ENCODE data around the gene VAV2. TPM values are rescaled to one million over a fixed set of nuclear protein-coding genes. Genes with fewer than 3 reads are reported as not detected.
A peak's percentile ranks its signal among the peaks of the same experiment; 100 is the strongest.

VAV2 gene
- total and polyA plus RNA-seq, 7 donors, result 3.8 to 23.3 (median 7.2) TPM

DNA sequence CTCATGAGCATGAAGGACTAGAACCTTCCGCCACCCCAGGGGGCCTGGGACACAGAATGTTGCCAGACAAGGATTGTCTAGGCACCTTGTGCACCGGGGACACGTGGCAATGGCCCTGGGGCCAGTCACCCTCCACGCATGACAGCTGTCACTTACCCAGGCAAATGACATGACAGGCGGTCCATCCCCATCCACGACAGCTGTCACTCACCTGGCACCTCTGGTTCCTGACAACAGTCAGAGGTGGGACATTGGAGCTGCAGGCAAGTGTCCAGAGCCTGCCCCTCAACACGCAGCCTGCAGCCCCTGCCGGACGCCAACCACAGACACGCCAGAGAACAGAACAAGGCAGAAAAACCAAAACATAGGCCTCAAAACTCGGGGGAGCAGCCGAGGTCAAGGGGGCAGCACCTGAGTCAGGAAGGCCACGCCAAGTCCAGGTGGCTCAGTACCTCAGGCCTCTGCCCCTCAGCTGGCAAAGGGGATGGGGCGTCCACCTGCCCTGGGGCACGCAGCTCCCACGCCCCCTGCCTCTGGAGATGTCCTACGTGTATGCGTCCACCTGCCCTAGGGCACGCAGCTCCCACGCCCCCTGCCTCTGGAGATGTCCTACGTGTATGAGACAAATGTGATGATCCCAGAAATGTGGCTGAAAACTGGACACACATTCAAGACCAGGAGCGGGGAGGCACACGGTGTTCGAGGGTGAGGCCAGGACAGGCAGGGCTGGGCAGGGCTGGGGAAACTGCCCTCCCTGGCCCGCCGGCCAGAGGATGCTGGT, 14.5 kb downstream of the VAV2 start:
- TF ChIP-seq POLR2AphosphoS5 (IDR thresholded peaks at IDR 0.05) (no peak), EP300 (IDR thresholded peaks at IDR 0.05) (no peak)
- peak; percentile 44 for DNase-seq
- H3K27me3 ChIP-seq, result no peaks in the 10 kb centered on the region
- H3K36me3 ChIP-seq, result no peaks in the 10 kb centered on the region
- intact Hi-C loops (cut with DNase I), result no loop called here
- H3K4me3 ChIP-seq, result no peak overlapping the region
- no peaks in the 10 kb centered on the region for H3K9me3 ChIP-seq
- WGBS, 2 donors, result 90 to 95% methylated on average over 26 of the region's 26 CpGs
- peaks cover 0 to 20% (median 16%) of the 10 kb centered on the region in 4 donors for H3K4me1 ChIP-seq
- no peak overlapping the region for H3K27ac ChIP-seq

- intact Hi-C loops (cut with DNase I), result no loop called here
- no peak overlapping the region for H3K27ac ChIP-seq
These were observed 15.2 kb downstream of the VAV2 start for GRCh38 chr9:133976887-133977286.

DNA sequence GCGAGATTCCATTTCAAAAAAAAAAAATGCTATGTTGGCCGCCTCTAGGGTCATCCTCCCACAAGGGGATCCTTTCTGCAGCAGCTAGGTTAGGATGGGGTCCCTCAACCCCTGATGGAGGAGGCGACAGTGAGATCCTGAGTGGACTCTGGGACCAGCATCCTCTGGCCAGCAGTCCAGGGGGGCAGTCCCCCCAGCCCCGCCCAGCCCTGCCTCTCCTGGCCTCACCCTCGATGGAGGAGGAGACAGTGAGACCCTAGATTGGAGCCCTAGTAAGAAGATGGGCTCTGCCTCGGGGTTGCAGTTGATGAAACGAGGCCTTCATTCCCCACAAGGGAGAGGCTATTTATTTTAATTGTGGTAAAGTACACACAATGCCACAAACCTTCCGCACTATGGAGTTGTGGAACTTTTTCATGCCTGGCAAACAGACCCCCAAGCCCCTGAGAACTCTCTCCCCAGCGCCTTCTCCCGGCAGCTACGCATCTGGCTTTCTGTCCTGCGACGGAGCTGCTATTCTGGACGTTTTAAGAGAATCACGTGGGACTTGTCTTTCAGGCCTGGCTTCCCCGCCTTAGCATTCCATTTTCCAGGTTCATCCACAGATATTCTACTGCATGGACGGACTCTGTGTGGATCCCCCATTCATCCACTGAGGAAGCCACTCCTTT, 15.8 kb downstream of the VAV2 start:
- no peak for TF ChIP-seq EP300 (IDR thresholded peaks at IDR 0.05)
- TF ChIP-seq POLR2A (IDR thresholded peaks at IDR 0.05), result no peak
- TF ChIP-seq, protein P1, sequence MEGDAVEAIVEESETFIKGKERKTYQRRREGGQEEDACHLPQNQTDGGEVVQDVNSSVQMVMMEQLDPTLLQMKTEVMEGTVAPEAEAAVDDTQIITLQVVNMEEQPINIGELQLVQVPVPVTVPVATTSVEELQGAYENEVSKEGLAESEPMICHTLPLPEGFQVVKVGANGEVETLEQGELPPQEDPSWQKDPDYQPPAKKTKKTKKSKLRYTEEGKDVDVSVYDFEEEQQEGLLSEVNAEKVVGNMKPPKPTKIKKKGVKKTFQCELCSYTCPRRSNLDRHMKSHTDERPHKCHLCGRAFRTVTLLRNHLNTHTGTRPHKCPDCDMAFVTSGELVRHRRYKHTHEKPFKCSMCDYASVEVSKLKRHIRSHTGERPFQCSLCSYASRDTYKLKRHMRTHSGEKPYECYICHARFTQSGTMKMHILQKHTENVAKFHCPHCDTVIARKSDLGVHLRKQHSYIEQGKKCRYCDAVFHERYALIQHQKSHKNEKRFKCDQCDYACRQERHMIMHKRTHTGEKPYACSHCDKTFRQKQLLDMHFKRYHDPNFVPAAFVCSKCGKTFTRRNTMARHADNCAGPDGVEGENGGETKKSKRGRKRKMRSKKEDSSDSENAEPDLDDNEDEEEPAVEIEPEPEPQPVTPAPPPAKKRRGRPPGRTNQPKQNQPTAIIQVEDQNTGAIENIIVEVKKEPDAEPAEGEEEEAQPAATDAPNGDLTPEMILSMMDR (IDR thresholded peaks at IDR 0.05), result no peak
- TF ChIP-seq POLR2AphosphoS5 (IDR thresholded peaks at IDR 0.05), result no peak
- H3K27me3 ChIP-seq, result no peaks in the 10 kb centered on the region
- no peaks in the 10 kb centered on the region for H3K36me3 ChIP-seq
- no peak overlapping the region for H3K27ac ChIP-seq
- DNase-seq, result peak; percentile 55
- 88 to 91% methylated on average over 17 of the region's 17 CpGs for WGBS, 2 donors
- intact Hi-C loops (cut with DNase I), result no loop called here
- H3K9me3 ChIP-seq, result no peaks in the 10 kb centered on the region
- H3K4me1 ChIP-seq, result peaks cover 0 to 20% (median 16%) of the 10 kb centered on the region in 4 donors
- no peak overlapping the region for H3K4me3 ChIP-seq

More at GRCh38 chr9:133976887-133977286, 15.2 kb downstream of the VAV2 start:
- Histone ChIP-seq H3K27me3 (no peaks in the 10 kb centered on the region), H3K4me3 (no peak overlapping the region), H3K4me1 (peaks cover 0 to 20% (median 16%) of the 10 kb centered on the region in 4 donors), H3K9me3 (no peaks in the 10 kb centered on the region), H3K36me3 (no peaks in the 10 kb centered on the region)
- no peak for DNase-seq
- WGBS, 2 donors, result 77 to 81% methylated on average over 9 of the region's 9 CpGs
- TF ChIP-seq POLR2AphosphoS5 (IDR thresholded peaks at IDR 0.05) (no peak), EP300 (IDR thresholded peaks at IDR 0.05) (no peak), POLR2A (IDR thresholded peaks at IDR 0.05) (no peak)
- TF ChIP-seq, protein P1 (IDR thresholded peaks at IDR 0.05), result no peak

DNA sequence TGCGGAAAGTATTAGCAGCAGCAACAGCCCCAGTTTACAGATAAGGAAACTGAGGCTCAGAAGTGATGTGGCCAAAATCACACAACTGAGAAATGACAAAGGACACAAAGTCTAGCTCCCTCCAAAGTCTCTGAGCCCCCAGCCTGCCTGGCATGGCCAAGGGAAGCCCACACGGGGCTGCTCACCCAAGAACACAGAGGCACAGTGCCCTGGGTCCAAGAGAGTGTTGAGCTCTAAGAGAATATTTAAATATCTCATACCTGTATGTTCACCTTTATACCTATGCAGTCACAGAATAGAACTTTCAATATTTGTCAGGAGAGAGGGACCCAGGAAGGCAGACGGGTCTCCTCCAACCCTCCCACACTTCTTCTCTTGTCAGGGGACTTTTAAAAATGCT, 16.6 kb downstream of the VAV2 start:
- peaks cover 0 to 20% (median 16%) of the 10 kb centered on the region in 4 donors for H3K4me1 ChIP-seq
- H3K36me3 ChIP-seq, result no peaks in the 10 kb centered on the region
- H3K9me3 ChIP-seq, result no peaks in the 10 kb centered on the region
- peak; percentile 18 for DNase-seq
- 90 to 93% methylated on average over 3 of the region's 3 CpGs for WGBS, 2 donors
- TF ChIP-seq, protein P1 (IDR thresholded peaks at IDR 0.05), result no peak
- TF ChIP-seq POLR2A (IDR thresholded peaks at IDR 0.05) (no peak), POLR2AphosphoS5 (IDR thresholded peaks at IDR 0.05) (no peak), EP300 (IDR thresholded peaks at IDR 0.05) (no peak)
- H3K27ac ChIP-seq, result no peak overlapping the region
- no peak overlapping the region for H3K4me3 ChIP-seq
- intact Hi-C loops (cut with DNase I), result no loop called here
- no peaks in the 10 kb centered on the region for H3K27me3 ChIP-seq

- DNase-seq, result peak; percentile 52
- intact Hi-C loops (cut with DNase I), result no loop called here
- no peak overlapping the region for H3K4me3 ChIP-seq
- H3K27me3 ChIP-seq, result no peaks in the 10 kb centered on the region
- H3K36me3 ChIP-seq, result no peaks in the 10 kb centered on the region
- peaks cover 0 to 13% (median 13%) of the 10 kb centered on the region in 4 donors for H3K4me1 ChIP-seq
- no peaks in the 10 kb centered on the region for H3K9me3 ChIP-seq
- TF ChIP-seq EP300 (IDR thresholded peaks at IDR 0.05), result no peak
- 87 to 92% methylated on average over 20 of the region's 20 CpGs for WGBS, 2 donors
- H3K27ac ChIP-seq, result no peak overlapping the region
These were observed 17.3 kb downstream of the VAV2 start for GRCh38 chr9:133974631-133975341.

All from sigmoid colon (tissue), 7 donors.